Esophagus (tissue), 2 donors: ENCODE data around the gene HS6ST2. TPM values are rescaled to one million over a fixed set of nuclear protein-coding genes. Genes with fewer than 3 reads are reported as not detected.
A peak's percentile ranks its signal among the peaks of the same experiment; 100 is the strongest.

Experiments used
- H3K27ac ChIP-seq, 2 donors: one replicate each; pipeline ENCODE4 v1.5.1; 2013; ENCODE audit warnings: low read depth in 2 of 2, mild to moderate bottlenecking in 2 of 2, inconsistent platforms in 1 of 2, low read length in 1 of 2, moderate library complexity in 1 of 2
- H3K27me3 ChIP-seq, 2 donors: one replicate each; pipeline ENCODE4 v1.6.1; 2013; ENCODE audit warnings: low read length in 2 of 2, control low read depth in 1 of 2, mild to moderate bottlenecking in 1 of 2; ENCODE audit not compliant: insufficient read depth in 2 of 2, control insufficient read depth in 1 of 2
- H3K36me3 ChIP-seq, 2 donors: one replicate each; pipeline ENCODE4 v1.6.1; 2013; ENCODE audit warnings: low read length in 1 of 2; ENCODE audit not compliant: control insufficient read depth in 2 of 2, insufficient read depth in 2 of 2
- H3K4me1 ChIP-seq, 2 donors: one replicate each; pipeline ENCODE4 v1.6.1; 2013; ENCODE audit warnings: low read length in 1 of 2; ENCODE audit not compliant: control insufficient read depth in 2 of 2, insufficient read depth in 2 of 2
- H3K4me3 ChIP-seq, 2 donors: one replicate each; pipeline ENCODE4 v1.5.1; 2013; ENCODE audit warnings: low read length in 2 of 2, mild to moderate bottlenecking in 2 of 2, low read depth in 1 of 2, moderate library complexity in 1 of 2
- H3K9me3 ChIP-seq, 2 donors: one replicate each; pipeline ENCODE4 v1.6.1; 2013; ENCODE audit warnings: mild to moderate bottlenecking in 2 of 2, low read depth in 1 of 2, low read length in 1 of 2, moderate library complexity in 1 of 2; ENCODE audit not compliant: control insufficient read depth in 2 of 2, insufficient read depth in 1 of 2
- WGBS, 2 donors: extraction: QIAGEN DNeasy Blood & Tissue Kit; methylation state at CpG; one replicate each; pipeline ENCODE4 v1.1.7; 2013; 5-methylcytosine and 5-hydroxymethylcytosine counted together
- polyA plus RNA-seq, 2 donors: library from polyadenylated mRNA; stranded (reverse); fragments of 200-250 nt; gene quantifications; one replicate each; pipeline ENCODE4 v1.2.3, GENCODE V29; 2013
- donor health status: healthy with polysubstance abuse.
- donor health status: Bipolar disorder and iron deficiency.

The HS6ST2 gene
- polyA plus RNA-seq, 2 donors = 0.81 to 2.8 TPM

GRCh38 chrX:132968296-132968949 lies 10.0 kb upstream of the HS6ST2 start:
- no peak overlapping the region for H3K4me3 ChIP-seq
- no peaks in the 10 kb centered on the region for H3K36me3 ChIP-seq
- H3K9me3 ChIP-seq = no peaks in the 10 kb centered on the region
- no peak overlapping the region for H3K27ac ChIP-seq
- H3K27me3 ChIP-seq = no peaks in the 10 kb centered on the region
- no peaks in the 10 kb centered on the region for H3K4me1 ChIP-seq
- WGBS, 2 donors = 38 to 53% methylated on average over 6 of the region's 6 CpGs

GRCh38 chrX:132967049-132967448 lies 8.6 kb upstream of the HS6ST2 start:
- Histone ChIP-seq H3K27ac (no peak overlapping the region), H3K36me3 (no peaks in the 10 kb centered on the region), H3K4me1 (no peaks in the 10 kb centered on the region), H3K4me3 (no peak overlapping the region), H3K9me3 (no peaks in the 10 kb centered on the region), H3K27me3 (no peaks in the 10 kb centered on the region)
- 50 to 78% methylated on average over 3 of the region's 3 CpGs for WGBS, 2 donors

- 80 to 93% methylated on average over 4 of the region's 4 CpGs for WGBS, 2 donors
- Histone ChIP-seq H3K4me3 (no peak overlapping the region), H3K27me3 (no peaks in the 10 kb centered on the region), H3K36me3 (no peaks in the 10 kb centered on the region), H3K9me3 (no peaks in the 10 kb centered on the region), H3K27ac (no peak overlapping the region), H3K4me1 (no peaks in the 10 kb centered on the region)
Observed at GRCh38 chrX:132965461-132965860, 7.0 kb upstream of the HS6ST2 start.

GRCh38 chrX:132961511-132961910 lies 3.1 kb upstream of the HS6ST2 start:
- WGBS, 2 donors = 62 to 71% methylated on average over 1 of the region's 1 CpG
- no peak overlapping the region for H3K4me3 ChIP-seq
- no peaks in the 10 kb centered on the region for H3K9me3 ChIP-seq
- H3K36me3 ChIP-seq = no peaks in the 10 kb centered on the region
- no peaks in the 10 kb centered on the region for H3K4me1 ChIP-seq
- H3K27me3 ChIP-seq = no peaks in the 10 kb centered on the region
- H3K27ac ChIP-seq = no peak overlapping the region

- Histone ChIP-seq H3K4me3 (peak overlapping the region; percentile 50 to 52), H3K9me3 (no peaks in the 10 kb centered on the region), H3K27ac (no peak overlapping the region), H3K4me1 (peaks cover 0 to 2% of the 10 kb centered on the region in 2 donors), H3K36me3 (no peaks in the 10 kb centered on the region), H3K27me3 (no peaks in the 10 kb centered on the region)
- WGBS, 2 donors = 1 to 46% methylated on average over 51 to 87 of the region's 87 CpGs
Observed at GRCh38 chrX:132957211-132958090, 978 bp downstream of the HS6ST2 start.

- Histone ChIP-seq H3K9me3 (no peaks in the 10 kb centered on the region), H3K4me3 (peak overlapping the region; percentile 50 to 52), H3K27me3 (no peaks in the 10 kb centered on the region), H3K4me1 (peaks cover 0 to 2% of the 10 kb centered on the region in 2 donors), H3K27ac (no peak overlapping the region), H3K36me3 (no peaks in the 10 kb centered on the region)
- 2 to 27% methylated on average over 70 to 83 of the region's 83 CpGs for WGBS, 2 donors
Observed at GRCh38 chrX:132956421-132957210, 1.8 kb downstream of the HS6ST2 start.

GRCh38 chrX:132955690-132956089 lies 2.7 kb downstream of the HS6ST2 start:
- Histone ChIP-seq H3K27ac (no peak overlapping the region), H3K27me3 (no peaks in the 10 kb centered on the region), H3K36me3 (no peaks in the 10 kb centered on the region), H3K9me3 (no peaks in the 10 kb centered on the region), H3K4me1 (peaks cover 0 to 2% of the 10 kb centered on the region in 2 donors), H3K4me3 (no peak overlapping the region)
- 49 to 59% methylated on average over 11 of the region's 11 CpGs for WGBS, 2 donors

- no peaks in the 10 kb centered on the region for H3K9me3 ChIP-seq
- peaks cover 0 to 2% of the 10 kb centered on the region in 2 donors for H3K4me1 ChIP-seq
- H3K27me3 ChIP-seq = no peaks in the 10 kb centered on the region
- WGBS, 2 donors = 57 to 71% methylated on average over 3 of the region's 3 CpGs
- no peaks in the 10 kb centered on the region for H3K36me3 ChIP-seq
- no peak overlapping the region for H3K27ac ChIP-seq
- H3K4me3 ChIP-seq = no peak overlapping the region
Observed at GRCh38 chrX:132954323-132954722, 4.1 kb downstream of the HS6ST2 start.

- Histone ChIP-seq H3K27me3 (no peaks in the 10 kb centered on the region), H3K36me3 (no peaks in the 10 kb centered on the region), H3K27ac (no peak overlapping the region), H3K4me1 (peaks cover 0 to 2% of the 10 kb centered on the region in 2 donors), H3K4me3 (no peak overlapping the region), H3K9me3 (no peaks in the 10 kb centered on the region)
- WGBS, 2 donors = 61 to 74% methylated on average over 7 of the region's 7 CpGs
Observed at GRCh38 chrX:132953354-132953753, 5.1 kb downstream of the HS6ST2 start.
